GM20000 (cell line): ENCODE results near the gene ZIM2.

Source experiments
- DNase-seq: peaks from one replicate; pipeline ENCODE4 v3.0.0; 2012; ENCODE audit warnings: low spot score
- TF ChIP-seq, protein P1 (sequence below): IDR thresholded peaks from 2 replicates; pipeline ENCODE4 v1.5.1; 2012; ENCODE audit warnings: mild to moderate bottlenecking, control low read depth; ENCODE audit errors: extremely low read depth, missing control alignments

The ZIM2 gene

DNA sequence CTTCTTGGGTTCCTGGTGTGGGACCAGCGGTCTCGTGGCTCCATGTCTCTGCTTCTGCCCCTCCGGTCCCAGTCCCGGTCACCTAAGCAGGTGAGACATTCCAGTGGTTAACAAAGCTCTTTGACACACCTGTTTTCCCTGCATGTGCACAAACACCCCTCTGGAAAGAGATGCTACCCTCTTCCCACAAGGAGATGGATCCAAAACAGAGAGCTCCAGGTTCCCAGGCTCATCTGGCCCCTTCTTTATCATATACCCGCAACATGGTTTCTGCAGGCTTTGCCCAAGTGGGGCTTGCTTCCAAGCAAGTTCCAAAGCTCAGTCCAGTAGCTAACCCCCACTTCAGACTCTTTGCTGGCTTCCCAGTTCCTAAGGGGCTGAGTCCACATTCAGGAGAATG lies 17.8 kb downstream of the ZIM2 start:
- DNase-seq: no peak
- TF ChIP-seq, protein P1, sequence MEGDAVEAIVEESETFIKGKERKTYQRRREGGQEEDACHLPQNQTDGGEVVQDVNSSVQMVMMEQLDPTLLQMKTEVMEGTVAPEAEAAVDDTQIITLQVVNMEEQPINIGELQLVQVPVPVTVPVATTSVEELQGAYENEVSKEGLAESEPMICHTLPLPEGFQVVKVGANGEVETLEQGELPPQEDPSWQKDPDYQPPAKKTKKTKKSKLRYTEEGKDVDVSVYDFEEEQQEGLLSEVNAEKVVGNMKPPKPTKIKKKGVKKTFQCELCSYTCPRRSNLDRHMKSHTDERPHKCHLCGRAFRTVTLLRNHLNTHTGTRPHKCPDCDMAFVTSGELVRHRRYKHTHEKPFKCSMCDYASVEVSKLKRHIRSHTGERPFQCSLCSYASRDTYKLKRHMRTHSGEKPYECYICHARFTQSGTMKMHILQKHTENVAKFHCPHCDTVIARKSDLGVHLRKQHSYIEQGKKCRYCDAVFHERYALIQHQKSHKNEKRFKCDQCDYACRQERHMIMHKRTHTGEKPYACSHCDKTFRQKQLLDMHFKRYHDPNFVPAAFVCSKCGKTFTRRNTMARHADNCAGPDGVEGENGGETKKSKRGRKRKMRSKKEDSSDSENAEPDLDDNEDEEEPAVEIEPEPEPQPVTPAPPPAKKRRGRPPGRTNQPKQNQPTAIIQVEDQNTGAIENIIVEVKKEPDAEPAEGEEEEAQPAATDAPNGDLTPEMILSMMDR: no peak

DNA sequence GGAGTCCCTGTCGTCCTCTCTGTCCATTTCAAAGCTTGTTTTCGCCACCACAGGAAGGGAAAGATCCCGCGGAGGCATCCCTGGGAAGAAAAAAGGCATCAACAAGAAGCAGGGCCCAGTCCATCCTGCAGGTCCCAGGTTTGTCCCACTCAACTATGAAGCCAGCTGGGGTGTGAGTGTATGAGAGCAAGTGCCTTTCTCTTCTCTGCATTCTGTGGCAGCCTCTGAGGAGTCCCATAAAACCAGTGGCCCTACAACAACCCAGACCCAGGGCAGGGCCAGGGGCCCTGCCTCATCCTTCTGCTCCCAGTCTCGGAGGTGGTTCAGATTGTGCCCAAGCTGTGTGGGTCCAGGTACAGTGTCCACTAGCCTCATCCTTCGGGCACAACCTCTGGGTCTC lies 18.9 kb downstream of the ZIM2 start:
- TF ChIP-seq, protein P1: no peak
- DNase-seq: no peak

DNA sequence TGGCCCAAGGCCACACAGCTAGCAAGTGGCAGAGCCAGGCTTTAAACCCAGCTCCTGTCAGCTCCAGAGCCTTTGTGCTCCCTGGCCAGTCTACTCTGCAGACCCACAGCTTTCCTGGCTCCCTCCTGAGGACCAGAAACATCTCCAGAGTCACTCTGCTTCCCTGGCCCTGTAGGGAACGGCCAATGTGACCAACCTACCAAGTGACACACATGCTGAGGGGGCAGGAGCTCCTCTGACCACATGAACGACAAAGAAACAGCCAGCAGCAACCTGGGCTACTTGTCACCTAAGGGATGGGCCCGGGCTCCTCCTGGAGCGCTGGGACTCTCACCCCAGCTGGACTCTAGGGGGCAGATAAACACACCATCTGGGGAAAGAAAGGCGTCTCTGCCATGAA lies 19.3 kb downstream of the ZIM2 start:
- TF ChIP-seq, protein P1: no peak
- DNase-seq: no peak

DNA sequence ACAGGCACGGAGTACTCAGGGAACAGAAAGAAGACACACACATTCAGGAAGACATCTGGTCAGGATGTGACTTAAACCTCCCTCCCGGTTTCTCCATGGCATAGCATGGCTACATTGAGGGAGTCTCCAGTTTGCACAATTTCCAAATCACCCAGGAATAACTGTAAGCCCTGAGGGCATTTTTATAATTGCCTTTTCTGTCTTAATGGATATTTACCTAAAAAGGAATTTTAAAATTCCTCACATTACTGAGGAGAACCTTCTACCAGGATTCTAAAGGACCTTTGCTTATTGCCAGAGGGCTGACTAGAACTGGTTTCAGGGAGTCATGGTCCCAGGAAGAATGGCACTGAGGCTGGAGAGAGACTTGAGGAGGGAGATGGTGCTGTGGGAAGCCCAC lies 21.4 kb downstream of the ZIM2 start:
- TF ChIP-seq, protein P1: no peak
- no peak for DNase-seq

DNA sequence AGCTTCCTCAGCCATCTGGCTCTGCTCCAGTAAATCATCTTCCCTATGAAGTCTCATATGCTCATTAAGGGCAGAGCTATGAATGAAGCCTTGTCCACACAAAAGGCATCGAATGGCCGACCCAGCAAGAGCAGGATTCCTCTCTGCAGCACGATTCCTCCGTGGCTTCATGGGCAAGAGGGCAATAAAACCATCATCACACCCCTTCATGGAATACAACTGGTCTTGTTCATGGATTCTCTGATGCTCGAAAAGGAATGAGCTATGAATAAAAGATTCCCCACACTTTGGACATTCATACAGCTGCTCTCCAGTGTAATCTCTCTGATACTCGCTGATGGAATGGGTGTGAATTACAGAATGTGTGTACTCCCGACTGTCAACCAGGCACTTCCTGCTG lies 25.9 kb downstream of the ZIM2 start:
- TF ChIP-seq, protein P1: no peak
- DNase-seq: no peak

DNA sequence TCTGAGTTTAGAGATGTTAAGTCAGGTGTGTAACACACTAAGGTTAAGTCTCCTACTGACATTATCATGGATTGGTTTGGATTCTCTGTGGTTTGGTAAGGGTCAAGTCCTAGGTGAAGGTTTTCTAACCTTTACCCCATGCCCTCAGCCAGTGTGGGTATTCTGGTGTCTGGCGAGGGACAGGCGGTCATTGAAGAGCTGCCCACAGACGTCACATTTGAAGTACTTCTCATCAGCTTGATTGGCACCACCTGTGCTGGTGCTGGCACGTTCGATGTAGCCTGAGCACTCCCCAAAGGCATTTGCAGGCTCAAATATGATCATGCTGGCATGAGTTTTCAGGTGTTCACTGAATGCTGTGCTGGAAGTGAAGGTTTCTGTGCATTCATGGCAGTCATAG lies 27.0 kb downstream of the ZIM2 start:
- TF ChIP-seq, protein P1: no peak
- DNase-seq: no peak

DNA sequence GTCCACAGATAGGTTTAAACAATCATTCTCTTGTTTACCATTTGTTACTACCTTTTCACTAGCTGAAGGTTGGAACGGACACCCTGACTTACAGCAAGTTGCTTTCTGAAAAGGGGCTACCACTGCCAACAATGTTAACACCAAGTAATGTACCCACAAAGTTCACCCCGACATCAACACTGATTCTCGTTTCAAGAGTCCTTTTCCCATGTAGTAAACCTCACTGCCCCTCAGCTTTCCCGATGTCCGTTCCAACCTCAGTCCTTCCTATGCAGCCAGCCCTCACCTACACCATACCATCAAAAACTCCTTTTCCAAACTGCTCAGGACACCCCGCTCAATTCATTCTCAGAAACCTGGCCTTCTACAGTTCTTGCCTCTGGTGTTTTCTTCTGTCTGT lies 29.0 kb downstream of the ZIM2 start:
- TF ChIP-seq, protein P1: no peak
- no peak for DNase-seq
